ENCODE measurements around the gene CA12.
A peak's percentile ranks its signal among the peaks of the same experiment; 100 is the strongest.

Gene CA12

GRCh38 chr15:63292771-63293170, 88.9 kb downstream of the CA12 start:
- H3K27ac ChIP-seq: peak overlapping the region; percentile 90
- H3K27me3 ChIP-seq (replicated peaks): no peaks in the 10 kb centered on the region
- in situ Hi-C loops (cut with HindIII; ENCODE audit: low pct_ligation_motif_present, low sequenced_read_pairs): no loop called here
- no peak for TF ChIP-seq CTCF (IDR thresholded peaks at IDR 0.05; ENCODE audit: low read depth, low read length, missing control alignments)
- H3K36me3 ChIP-seq (replicated peaks): no peaks in the 10 kb centered on the region
- DNase-seq: peak; percentile 59
- H3K4me3 ChIP-seq (ENCODE audit: low read depth, low read length): no peak overlapping the region

GRCh38 chr15:63292241-63292640, 89.4 kb downstream of the CA12 start:
- Histone ChIP-seq H3K27me3 (replicated peaks) (no peaks in the 10 kb centered on the region), H3K4me3 (ENCODE audit: low read depth, low read length) (no peak overlapping the region), H3K27ac (peak overlapping the region; percentile 90), H3K36me3 (replicated peaks) (no peaks in the 10 kb centered on the region)
- no peak for TF ChIP-seq CTCF (IDR thresholded peaks at IDR 0.05; ENCODE audit: low read depth, low read length, missing control alignments)
- in situ Hi-C loops (cut with HindIII; ENCODE audit: low pct_ligation_motif_present, low sequenced_read_pairs): no loop called here
- DNase-seq: no peak

- Histone ChIP-seq H3K4me3 (ENCODE audit: low read depth, low read length) (no peak overlapping the region), H3K27ac (peak overlapping the region; percentile 90), H3K27me3 (replicated peaks) (no peaks in the 10 kb centered on the region), H3K36me3 (replicated peaks) (no peaks in the 10 kb centered on the region)
- in situ Hi-C loops (cut with HindIII; ENCODE audit: low pct_ligation_motif_present, low sequenced_read_pairs): no loop called here
- no peak for TF ChIP-seq CTCF (IDR thresholded peaks at IDR 0.05; ENCODE audit: low read depth, low read length, missing control alignments)
- peak; percentile 91 for DNase-seq
Measured at GRCh38 chr15:63291507-63291906, 90.1 kb downstream of the CA12 start.

GRCh38 chr15:63288778-63289378, 92.8 kb downstream of the CA12 start:
- no peak for DNase-seq
- in situ Hi-C loops (cut with HindIII; ENCODE audit: low pct_ligation_motif_present, low sequenced_read_pairs): no loop called here

GRCh38 chr15:63288342-63288741, 93.3 kb downstream of the CA12 start:
- no peak overlapping the region for H3K27ac ChIP-seq
- DNase-seq: no peak
- TF ChIP-seq CTCF (IDR thresholded peaks at IDR 0.05; ENCODE audit: low read depth, low read length, missing control alignments): peak; percentile 11
- no peak overlapping the region for H3K4me3 ChIP-seq (ENCODE audit: low read depth, low read length)
- peaks cover 7% of the 10 kb centered on the region for H3K36me3 ChIP-seq (replicated peaks)
- in situ Hi-C loops (cut with HindIII; ENCODE audit: low pct_ligation_motif_present, low sequenced_read_pairs): no loop called here
- H3K27me3 ChIP-seq (replicated peaks): no peaks in the 10 kb centered on the region

More at GRCh38 chr15:63288778-63289378, 92.8 kb downstream of the CA12 start:
- peak; percentile 43 for TF ChIP-seq CTCF (IDR thresholded peaks at IDR 0.05; ENCODE audit: low read depth, low read length, missing control alignments)
- Histone ChIP-seq H3K4me3 (ENCODE audit: low read depth, low read length) (no peak overlapping the region), H3K27me3 (replicated peaks) (no peaks in the 10 kb centered on the region), H3K36me3 (replicated peaks) (peaks cover 6% of the 10 kb centered on the region), H3K27ac (no peak overlapping the region)

GRCh38 chr15:63287109-63287508, 94.5 kb downstream of the CA12 start:
- peaks cover 9% of the 10 kb centered on the region for H3K36me3 ChIP-seq (replicated peaks)
- in situ Hi-C loops (cut with HindIII; ENCODE audit: low pct_ligation_motif_present, low sequenced_read_pairs): no loop called here
- TF ChIP-seq CTCF (IDR thresholded peaks at IDR 0.05; ENCODE audit: low read depth, low read length, missing control alignments): no peak
- H3K4me3 ChIP-seq (ENCODE audit: low read depth, low read length): no peak overlapping the region
- H3K27me3 ChIP-seq (replicated peaks): no peaks in the 10 kb centered on the region
- H3K27ac ChIP-seq: peak overlapping the region; percentile 15
- no peak for DNase-seq

All from brain microvascular endothelial cell (primary cell).